Activated T-cell treated with anti-CD3 and anti-CD28 coated beads for 24 hours (primary cell): ENCODE results near the gene NOP9.

Experiments
- DNase-seq: peaks from one replicate; pipeline ENCODE4 v3.0.0-alpha.2; 2020; ENCODE audit warnings: low read depth

The NOP9 gene

GRCh38 chr14:24281636-24282035, 18.0 kb upstream of the NOP9 start:
- DNase-seq, result no peak

- no peak for DNase-seq
Measured at GRCh38 chr14:24282736-24283135, 16.9 kb upstream of the NOP9 start.

- no peak for DNase-seq
Measured at GRCh38 chr14:24283796-24284460, 15.7 kb upstream of the NOP9 start.

GRCh38 chr14:24284501-24285035, 15.1 kb upstream of the NOP9 start:
- DNase-seq, result no peak

GRCh38 chr14:24285351-24285750, 14.3 kb upstream of the NOP9 start:
- no peak for DNase-seq

DNA sequence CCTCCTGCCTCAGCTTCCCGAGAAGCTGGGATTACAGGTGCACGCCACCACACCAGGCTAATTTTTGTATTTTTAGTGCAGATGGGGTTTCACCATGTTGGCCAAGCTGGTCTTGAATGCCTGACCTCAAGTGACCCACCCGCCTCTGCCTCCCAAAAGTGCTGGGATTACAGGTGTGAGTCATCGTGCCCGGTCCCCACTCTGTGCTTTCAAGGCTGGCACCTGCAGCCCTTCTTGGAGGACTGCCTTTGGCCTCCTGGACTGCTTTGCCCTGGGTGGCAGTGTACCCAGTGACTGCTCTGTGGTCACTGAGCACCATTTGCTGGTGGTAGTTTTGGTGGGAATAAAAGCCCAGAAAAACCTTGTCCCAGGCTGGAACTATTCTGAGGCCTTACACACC, 12.7 kb upstream of the NOP9 start:
- no peak for DNase-seq

DNA sequence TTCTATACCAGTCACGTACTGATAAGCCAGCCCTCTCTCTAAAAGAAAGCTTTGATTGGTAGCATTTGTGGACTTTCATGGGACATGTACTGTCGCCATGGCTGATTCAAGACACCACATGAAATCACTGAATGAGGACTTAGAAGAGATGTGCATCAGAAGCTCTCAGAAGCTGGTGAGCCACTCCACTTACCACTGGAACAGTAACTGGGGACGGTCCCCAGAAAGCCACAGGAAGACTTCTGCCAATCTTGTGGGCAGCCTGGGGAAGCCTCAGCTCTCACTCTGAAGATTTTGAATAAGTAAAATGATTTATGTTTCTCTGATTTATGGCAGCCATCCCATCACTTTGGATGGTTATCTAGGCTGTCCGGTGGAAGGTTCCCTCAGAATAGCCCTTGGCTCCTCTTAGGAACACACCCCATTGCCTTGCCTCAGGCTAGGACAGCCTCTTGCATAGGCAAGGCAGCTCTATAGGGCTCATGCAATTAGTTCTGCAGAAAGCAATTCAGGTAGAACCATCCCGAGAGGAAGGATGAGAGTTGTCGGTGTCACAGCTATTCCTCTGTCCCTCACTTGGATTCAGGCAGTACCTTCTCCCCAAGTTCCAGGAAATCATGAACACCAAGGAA, 9.9 kb upstream of the NOP9 start:
- peak; percentile 56 for DNase-seq

- no peak for DNase-seq
Measured at GRCh38 chr14:24290746-24291145, 8.9 kb upstream of the NOP9 start.

GRCh38 chr14:24291446-24292117, 8.1 kb upstream of the NOP9 start:
- DNase-seq, result no peak

GRCh38 chr14:24292118-24292807, 7.4 kb upstream of the NOP9 start:
- DNase-seq, result no peak

- DNase-seq, result no peak
Measured at GRCh38 chr14:24293525-24293924, 6.1 kb upstream of the NOP9 start.

DNA sequence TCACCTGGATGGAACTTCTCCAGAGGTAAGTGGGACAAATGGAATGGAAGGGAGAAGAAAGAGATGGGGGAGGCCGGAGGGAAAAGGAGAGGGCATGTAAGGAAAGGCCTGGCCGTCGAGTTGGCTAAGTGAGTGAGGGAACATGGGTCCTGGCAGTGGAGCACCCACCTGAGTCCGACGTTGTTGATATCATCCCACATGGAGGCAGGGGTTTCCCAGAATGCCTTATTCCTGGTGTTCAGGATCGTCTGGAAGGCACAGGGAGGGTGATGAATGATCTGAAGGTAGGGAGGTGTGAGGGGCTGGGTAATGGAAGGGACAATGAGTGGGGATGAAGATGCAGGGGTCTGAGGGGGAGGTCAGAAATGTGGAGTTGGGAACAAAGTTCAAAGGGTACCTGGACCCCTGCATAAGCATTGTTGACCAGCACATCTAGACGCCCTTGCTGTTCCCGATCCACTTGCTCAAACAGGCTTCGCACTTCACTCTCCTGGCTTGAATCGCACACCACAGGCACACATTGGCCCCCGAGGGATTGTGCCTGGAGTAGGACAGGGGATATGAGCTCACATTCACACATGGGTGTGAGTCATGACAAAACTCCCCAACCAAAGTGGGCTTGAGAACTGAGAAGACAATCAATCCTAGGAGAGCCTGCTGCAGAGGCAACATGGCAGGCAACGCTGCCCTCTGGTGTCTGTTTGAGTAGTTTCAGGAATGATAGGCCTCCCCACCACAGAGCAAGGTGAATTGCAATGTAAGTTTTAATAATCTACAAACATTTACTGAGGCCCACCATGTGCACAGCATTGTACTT, 3.1 kb upstream of the NOP9 start:
- peak; percentile 75 for DNase-seq

GRCh38 chr14:24297190-24297964, 2.3 kb upstream of the NOP9 start:
- no peak for DNase-seq

DNA sequence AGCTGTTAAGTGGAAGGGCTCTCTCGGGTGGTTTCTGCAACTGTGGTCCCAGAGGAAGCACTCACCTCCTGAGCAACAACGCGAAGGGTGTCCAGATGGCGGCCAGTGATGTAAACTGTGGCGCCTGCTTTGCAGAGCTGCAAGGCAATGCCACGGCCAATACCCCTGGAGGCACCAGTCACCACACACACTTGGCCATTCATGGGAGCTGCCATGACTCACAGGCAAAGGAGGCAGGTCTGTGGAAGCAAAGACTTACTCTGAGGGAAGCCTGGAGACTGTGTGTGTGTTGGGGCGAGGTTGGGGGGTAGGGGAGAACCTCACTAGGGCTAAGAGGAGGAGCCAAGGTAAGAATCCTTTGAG, 777 bp upstream of the NOP9 start:
- DNase-seq, result no peak

DNA sequence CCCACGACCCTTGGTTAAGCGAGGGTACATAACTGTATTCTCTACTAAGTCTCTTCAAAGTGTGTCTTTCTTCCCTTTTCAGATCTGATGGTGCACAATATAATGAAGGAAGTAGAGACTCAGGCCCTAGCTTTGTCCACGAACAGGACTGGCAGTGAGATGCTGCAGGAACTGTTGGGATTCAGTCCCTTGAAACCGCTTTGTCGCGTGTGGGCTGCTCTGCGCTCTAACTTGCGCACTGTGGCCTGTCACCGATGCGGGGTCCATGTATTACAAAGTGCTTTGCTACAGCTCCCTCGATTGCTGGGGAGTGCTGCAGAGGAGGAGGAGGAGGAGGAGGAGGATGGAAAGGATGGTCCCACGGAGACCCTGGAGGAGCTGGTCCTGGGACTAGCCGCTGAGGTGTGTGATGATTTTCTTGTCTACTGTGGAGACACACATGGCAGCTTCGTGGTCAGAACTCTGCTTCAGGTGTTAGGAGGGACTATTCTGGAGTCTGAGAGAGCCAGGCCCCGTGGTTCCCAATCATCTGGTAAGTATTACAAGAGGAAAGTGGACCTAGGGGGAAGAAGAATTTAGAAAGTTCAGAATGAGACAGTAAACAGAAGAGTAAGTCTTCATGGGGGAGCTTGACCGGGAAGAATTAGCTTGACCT, 803 bp downstream of the NOP9 start:
- no peak for DNase-seq

DNA sequence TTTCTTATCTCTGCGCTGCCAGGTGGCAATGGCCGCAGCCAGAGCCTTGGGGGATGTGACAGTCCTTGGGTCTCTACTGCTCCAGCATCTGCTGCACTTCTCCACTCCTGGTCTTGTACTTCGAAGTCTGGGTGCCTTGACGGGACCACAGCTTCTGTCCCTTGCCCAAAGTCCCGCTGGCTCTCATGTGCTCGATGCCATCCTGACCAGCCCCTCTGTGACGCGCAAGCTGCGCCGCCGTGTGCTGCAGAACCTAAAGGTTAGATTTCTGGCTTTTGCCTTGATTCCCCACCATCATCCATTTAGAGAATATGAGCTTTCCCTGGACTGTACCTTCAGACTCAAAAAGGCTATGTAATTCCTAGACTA, 4.4 kb downstream of the NOP9 start:
- no peak for DNase-seq

- no peak for DNase-seq
Measured at GRCh38 chr14:24307156-24307574, 7.5 kb downstream of the NOP9 start.

DNA sequence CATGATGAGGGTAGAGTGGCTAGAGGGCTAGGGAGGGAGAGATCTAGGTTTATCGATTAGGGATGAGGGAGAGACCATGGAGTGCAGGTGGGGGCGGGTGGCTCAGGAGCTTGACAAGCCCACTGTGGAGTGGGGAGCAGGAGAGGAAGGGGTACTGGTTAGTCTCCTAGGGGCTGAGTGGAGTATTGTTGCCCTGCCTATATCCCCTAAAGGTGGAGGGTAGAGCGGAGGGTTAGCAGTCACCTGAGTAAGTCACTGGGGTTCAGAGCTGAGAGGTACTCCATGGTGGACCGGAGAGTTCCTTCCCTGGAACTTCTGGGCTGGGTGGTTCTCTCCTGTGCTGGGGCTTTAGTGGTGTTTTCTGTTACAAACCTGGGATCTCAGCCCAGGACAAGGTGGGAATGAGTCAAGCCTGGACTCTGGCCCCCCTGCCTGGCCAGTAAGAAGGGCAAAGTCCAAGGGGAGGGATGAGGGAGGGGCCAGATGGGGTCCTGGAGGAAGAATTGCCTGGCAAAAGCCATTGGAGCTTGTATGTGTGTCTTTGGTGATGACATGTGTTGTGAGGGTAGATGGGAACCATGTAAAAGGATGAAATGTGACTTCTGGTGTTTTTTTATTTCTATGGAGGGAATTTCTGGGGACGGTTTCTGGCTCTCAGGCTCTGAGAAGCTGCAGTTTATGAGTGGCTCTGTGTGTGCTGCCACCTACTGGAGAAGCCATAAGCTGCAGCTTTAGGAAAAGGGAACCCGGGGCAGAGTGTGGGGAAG, 8.1 kb downstream of the NOP9 start, which contains the start of gene CIDEB:
CIDEB (minus strand) TSS at position 403 of the 767 bp plus-strand sequence; CDS start at position 284, 119 bp downstream.
- DNase-seq, result no peak

DNA sequence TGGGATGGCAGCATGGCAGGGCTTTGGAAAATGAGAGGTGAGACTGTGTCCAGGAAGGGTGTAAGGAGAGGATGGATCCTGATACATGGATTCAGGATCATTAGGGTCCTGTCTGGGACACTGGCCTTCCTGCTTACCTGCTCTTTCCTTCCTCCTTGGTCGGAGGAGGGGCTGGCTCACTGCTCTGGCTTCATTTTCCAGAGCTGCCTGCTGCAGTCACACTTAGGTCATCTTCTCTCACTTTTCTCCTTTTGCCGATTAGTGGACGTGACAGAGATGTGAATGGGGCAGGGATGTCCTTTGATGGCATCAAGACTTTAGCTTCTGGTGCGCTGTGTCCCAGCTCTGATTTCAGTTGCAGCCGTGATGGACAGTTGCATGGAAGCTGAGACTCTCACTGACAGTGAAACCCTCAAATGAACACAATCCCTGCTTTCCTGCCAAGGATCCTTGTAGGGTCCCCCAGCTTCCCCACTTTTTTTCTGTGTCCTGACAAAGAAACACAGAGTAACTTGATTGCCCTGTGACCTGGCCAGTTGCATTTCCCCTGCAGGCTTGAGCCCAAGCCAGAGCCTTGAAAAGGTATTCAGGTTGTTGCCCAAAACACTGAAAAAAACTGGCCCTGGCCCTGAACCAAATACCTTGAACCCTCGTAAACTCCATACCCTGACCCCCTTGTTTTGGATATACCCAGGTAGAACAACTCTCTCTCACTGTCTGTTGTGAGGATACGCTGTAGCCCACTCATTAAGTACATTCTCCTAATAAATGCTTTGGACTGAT, 8.9 kb downstream of the NOP9 start:
- DNase-seq, result no peak
